HG03060 (cell line): ENCODE measurements around the gene LYZL6.
"Not testable (repeated sequence)": the region's sequence is repeated elsewhere in the genome, so short reads cannot be mapped to it uniquely, and the experiment has no call there.

Experiments used
- ATAC-seq: cut with Tn5 transposase; IDR thresholded peaks from one replicate; pipeline ENCODE4 v1.9.1; 2021; ENCODE audit warnings: low read depth, moderate number of reproducible peaks; ENCODE audit not compliant: unreplicated experiment

Gene LYZL6

GRCh38 chr17:35948092-35948491, 4.6 kb upstream of the LYZL6 start:
- no peak for ATAC-seq

- ATAC-seq = no peak
Measured at GRCh38 chr17:35947156-35947585, 3.7 kb upstream of the LYZL6 start.

- no peak for ATAC-seq
Measured at GRCh38 chr17:35944151-35944550, 638 bp upstream of the LYZL6 start.

- ATAC-seq = no peak
Measured at GRCh38 chr17:35942588-35943186, 826 bp downstream of the LYZL6 start.

- not testable (repeated sequence) for ATAC-seq
Measured at GRCh38 chr17:35938492-35938891, 5.0 kb downstream of the LYZL6 start.

- no peak for ATAC-seq
Measured at GRCh38 chr17:35936063-35936462, 7.5 kb downstream of the LYZL6 start.

- no peak for ATAC-seq
Measured at GRCh38 chr17:35934760-35935159, 8.8 kb downstream of the LYZL6 start.

- ATAC-seq = no peak
Measured at GRCh38 chr17:35932586-35932985, 10.9 kb downstream of the LYZL6 start.

GRCh38 chr17:35931794-35932425, 11.6 kb downstream of the LYZL6 start:
- no peak for ATAC-seq

- no peak for ATAC-seq
Measured at GRCh38 chr17:35930211-35931065, 13.1 kb downstream of the LYZL6 start, which contains the start of gene RDM1. RDM1 (minus strand) TSS chr17:35930773; CDS start chr17:35930727, 46 bp downstream.

GRCh38 chr17:35927714-35928113, 15.8 kb downstream of the LYZL6 start:
- no peak for ATAC-seq

- ATAC-seq = no peak
Measured at GRCh38 chr17:35923609-35924114, 19.9 kb downstream of the LYZL6 start.

GRCh38 chr17:35920229-35920628, 23.3 kb downstream of the LYZL6 start:
- ATAC-seq = no peak

- ATAC-seq = no peak
Measured at GRCh38 chr17:35918665-35919064, 24.8 kb downstream of the LYZL6 start.

GRCh38 chr17:35917519-35918213, 25.8 kb downstream of the LYZL6 start:
- no peak for ATAC-seq

GRCh38 chr17:35915153-35915964, 28.2 kb downstream of the LYZL6 start:
- ATAC-seq = no peak

- no peak for ATAC-seq
Measured at GRCh38 chr17:35914354-35914753, 29.2 kb downstream of the LYZL6 start.

- no peak for ATAC-seq
Measured at GRCh38 chr17:35913609-35914008, 29.9 kb downstream of the LYZL6 start.

- ATAC-seq = no peak
Measured at GRCh38 chr17:35912942-35913341, 30.6 kb downstream of the LYZL6 start.
